K562 (cell line): Measurements from ENCODE around the gene ADAM22. TPM values are rescaled to one million over a fixed set of nuclear protein-coding genes. Genes with fewer than 3 reads are reported as not detected.

Experiments
- ATAC-seq: fragments of 200-7000 bp; cut with Tn5 transposase; 3 replicates; pipeline ENCODE4 v1.9.1; 2020; ENCODE audit warnings: moderate library complexity
- BruUV-seq: library from RNA; stranded (reverse); fragments of 400-500 nt; replicated peaks from 2 replicates; lab custom pipeline; 2021; lab: Mats Ljungman, UMichigan
- CTCF ChIA-PET: fragments of 300-600 bp; formaldehyde crosslinking; extraction: SDS; loops from one replicate; lab custom pipeline; 2021; ENCODE audit warnings: low intra/inter-chr PET ratio; lab: Yijun Ruan, JAX
- POLR2A ChIA-PET: fragments of 300-600, 350-650 bp; sonication (Branson Sonifier 250); formaldehyde crosslinking; extraction: SDS; loops from one replicate; lab custom pipeline; 2021; ENCODE audit warnings: antibody characterized with exemption, inconsistent platforms; lab: Yijun Ruan, JAX
- DNase-seq, 4 experiments: peaks; one replicate each; pipeline versions ENCODE4 v3.0.0 to v3.0.0-alpha.2; 2011 to 2018; ENCODE audit warnings: low spot score in 3 of 4, mixed read lengths in 3 of 4; ENCODE audit errors: extremely low read depth in 1 of 4
- FAIRE-seq: peaks from 2 replicates; lab custom pipeline; 2011; peaks lifted over from hg19 to GRCh38; lab: Jason Lieb, UNC
- H2AFZ ChIP-seq: 2 replicates; pipeline ENCODE4 v1.6.0; 2011; ENCODE audit warnings: low read depth, low read length, control low read depth, inconsistent platforms
- H3K27ac ChIP-seq: fragments of 200-600 bp; 3 replicates; pipeline ENCODE4 v1.8.0; 2011; ENCODE audit warnings: low read depth, mild to moderate bottlenecking, control low read depth, inconsistent platforms, low read length, moderate library complexity, mixed read lengths; ENCODE audit errors: extremely low read depth
- H3K27me3 ChIP-seq, 2 experiments: fragments of 300-600 bp in 1 of 2; 2 replicates in 1 of 2; 3 replicates in 1 of 2; pipeline versions ENCODE4 v1.6.0 to v1.8.0; 2011; ENCODE audit warnings: inconsistent platforms in 2 of 2, low read length in 2 of 2, mild to moderate bottlenecking in 1 of 2, mixed read lengths in 1 of 2, moderate library complexity in 1 of 2; ENCODE audit not compliant: control insufficient read depth in 2 of 2, insufficient read depth in 2 of 2
- H3K36me3 ChIP-seq: fragments of 300-600 bp; 3 replicates; pipeline ENCODE4 v1.8.0; 2011; ENCODE audit warnings: mild to moderate bottlenecking, low read length, inconsistent platforms; ENCODE audit not compliant: control insufficient read depth, insufficient read depth
- H3K4me1 ChIP-seq, 2 experiments: fragments of 200-600 bp in 1 of 2; replicated peaks in 1 of 2; 2 replicates in 1 of 2; 3 replicates in 1 of 2; pipeline versions ENCODE4 v1.5.1 to v1.8.0; 2011; ENCODE audit warnings: inconsistent platforms in 2 of 2, low read length in 2 of 2, mild to moderate bottlenecking in 1 of 2, mixed read lengths in 1 of 2, moderate library complexity in 1 of 2; ENCODE audit not compliant: control insufficient read depth in 2 of 2, insufficient read depth in 2 of 2
- H3K4me2 ChIP-seq: 2 replicates; pipeline ENCODE4 v1.6.1; 2011; ENCODE audit warnings: low read length, control low read depth, inconsistent platforms, mixed read lengths; ENCODE audit not compliant: insufficient read depth
- H3K4me3 ChIP-seq: fragments of 200-600 bp; sonication (generic), shearing (Covaris generic); 2 replicates; pipeline ENCODE4 v1.5.1; 2016; ENCODE audit warnings: control low read depth, inconsistent platforms
- H3K79me2 ChIP-seq: fragments of 200-600 bp; 3 replicates; pipeline ENCODE4 v1.8.0; 2011; ENCODE audit warnings: low read length, inconsistent platforms; ENCODE audit not compliant: control insufficient read depth, insufficient read depth
- H3K9ac ChIP-seq, 2 experiments: 2 replicates each; pipeline versions ENCODE4 v1.6.0 to v1.6.1; 2011; ENCODE audit warnings: low read depth in 2 of 2, low read length in 2 of 2, control low read depth in 1 of 2, inconsistent platforms in 1 of 2, mild to moderate bottlenecking in 1 of 2, mixed read lengths in 1 of 2; ENCODE audit not compliant: insufficient read depth in 1 of 2
- H3K9me1 ChIP-seq: one replicate; pipeline ENCODE4 v1.6.0; 2011; ENCODE audit warnings: inconsistent platforms, mild to moderate bottlenecking, low read length, moderate library complexity; ENCODE audit not compliant: control insufficient read depth, insufficient read depth
- H3K9me3 ChIP-seq: replicated peaks from 2 replicates; pipeline ENCODE4 v1.5.1; 2011; ENCODE audit warnings: low read depth, low read length, inconsistent platforms; ENCODE audit not compliant: control insufficient read depth, insufficient read depth
- H4K20me1 ChIP-seq: replicated peaks from 2 replicates; pipeline ENCODE4 v1.6.1; 2011; ENCODE audit warnings: low read length, inconsistent platforms, mixed read lengths; ENCODE audit not compliant: control insufficient read depth, insufficient read depth
- ATF7 ChIP-seq: fragments of 450-650 bp; IDR thresholded peaks from 2 replicates; pipeline ENCODE4 v1.7.1; 2014; ENCODE audit warnings: mild to moderate bottlenecking, moderate library complexity
- KDM5B ChIP-seq: fragments of 200-600 bp; sonication (generic); IDR thresholded peaks from 2 replicates; pipeline ENCODE4 v1.6.1; 2012; ENCODE audit warnings: low read depth, mild to moderate bottlenecking, moderate library complexity, low read length, control low read depth, inconsistent platforms; ENCODE audit not compliant: insufficient replicate concordance
- MECOM ChIP-seq: fragments of 250-450 bp; sonication (Bioruptor Pico); IDR thresholded peaks from 2 replicates; pipeline ENCODE4 v1.8.0; 2022; ENCODE audit warnings: inconsistent platforms
- RBFOX2 ChIP-seq: fragments of 200-400 bp; formaldehyde crosslinking; IDR thresholded peaks from 2 replicates; pipeline ENCODE4 v1.6.1; 2017; ENCODE audit warnings: low read depth, mild to moderate bottlenecking, low read length, moderate library complexity
- SMARCA5 ChIP-seq: fragments of 450-650 bp; IDR thresholded peaks from 2 replicates; pipeline ENCODE4 v1.6.1; 2016
- SRSF3 ChIP-seq: fragments of 200-400 bp; formaldehyde crosslinking; IDR thresholded peaks from 2 replicates; pipeline ENCODE4 v1.6.1; 2016; ENCODE audit warnings: mild to moderate bottlenecking, low read length, moderate library complexity; ENCODE audit not compliant: insufficient read depth
- YY1 ChIP-seq, 3 experiments: IDR thresholded peaks; 2 replicates each; pipeline ENCODE4 v1.6.1; 2011; ENCODE audit warnings: low read length in 2 of 3, mild to moderate bottlenecking in 2 of 3, moderate library complexity in 2 of 3, borderline replicate concordance in 1 of 3, control low read depth in 1 of 3, low read depth in 1 of 3; ENCODE audit not compliant: insufficient read depth in 3 of 3, insufficient replicate concordance in 2 of 3, control insufficient read depth in 1 of 3, insufficient read length in 1 of 3; ENCODE audit errors: extremely low read depth in 1 of 3
- ZBTB11 ChIP-seq, 3 experiments: fragments of 200-800 bp in 1 of 3; fragments of 250-450 bp in 1 of 3; fragments of 450-650 bp in 1 of 3; sonication (Bioruptor Pico) in 1 of 3; sonication (Bioruptor generic) in 1 of 3; formaldehyde crosslinking in 1 of 3; IDR thresholded peaks; 2 replicates each; pipeline versions ENCODE4 v1.6.1 to v1.8.0; 2016 to 2022; ENCODE audit warnings: mild to moderate bottlenecking in 2 of 3, missing genetic modification characterization in 2 of 3, missing compliant biosample characterization in 1 of 3, moderate library complexity in 1 of 3
- ZKSCAN8 ChIP-seq: fragments of 200-800 bp; sonication (Bioruptor generic); IDR thresholded peaks from 2 replicates; pipeline ENCODE4 v1.6.1; 2016; ENCODE audit warnings: missing genetic modification characterization, missing compliant biosample characterization
- ZNF609 ChIP-seq: sonication (generic); formaldehyde crosslinking; IDR thresholded peaks from 2 replicates; pipeline ENCODE4 v1.8.1; 2023; ENCODE audit warnings: missing genetic modification reagents, mild to moderate bottlenecking, borderline replicate concordance
- ZNF77 ChIP-seq: fragments of 250-450 bp; sonication (Bioruptor Pico); IDR thresholded peaks from 2 replicates; pipeline ENCODE4 v1.5.0; 2020
- ZSCAN29 ChIP-seq: fragments of 450-650 bp; IDR thresholded peaks from 2 replicates; pipeline ENCODE4 v1.6.1; 2017
- in situ Hi-C: fragments of 300-500 bp; cut with MboI; formaldehyde crosslinking; loops from 4 replicates; pipeline ENCODE4 v1.15.0; 2018; ENCODE audit warnings: inconsistent platforms, mixed read lengths
- intact Hi-C: fragments of 100-400 bp; cut with micrococcal nuclease; formaldehyde crosslinking; loops from 2 replicates; pipeline ENCODE4 v1.14.2; 2022
- polyA plus RNA-seq, 8 experiments: library from polyadenylated mRNA; depleted of rRNA in 4 of 8; stranded (reverse) in 5 of 8; unstranded in 3 of 8; fragments of >200 nt; fragmentation: Nextera tagmentation in 2 of 8; fragmentation: Illumina TruSeq in 1 of 8; extraction: Ambion mirVana in 2 of 8; extraction: Trizol in 1 of 8; gene quantifications; 2 replicates each; pipeline versions ENCODE4 v1.2.1 to v1.2.3, GENCODE V29; 2011 to 2014; ENCODE audit warnings: inconsistent platforms in 1 of 8, missing spikeins in 1 of 8
- total RNA-seq, 7 experiments: library from RNA; depleted of rRNA in 6 of 7; stranded (reverse); fragments of >200 nt in 6 of 7; fragmentation: Illumina TruSeq in 2 of 7; extraction: Trizol in 2 of 7; gene quantifications; 2 replicates each; pipeline versions ENCODE4 v1.2.1 to v1.2.3, GENCODE V29; 2011 to 2021; ENCODE audit warnings: low replicate concordance in 1 of 7

Gene ADAM22
- total and polyA plus RNA-seq, 9 of the 15 experiments (the other 6 are each of a cell fraction or from before 2014, with no cell fraction given) = 0.01 to 0.58 (median 0.18) TPM

DNA sequence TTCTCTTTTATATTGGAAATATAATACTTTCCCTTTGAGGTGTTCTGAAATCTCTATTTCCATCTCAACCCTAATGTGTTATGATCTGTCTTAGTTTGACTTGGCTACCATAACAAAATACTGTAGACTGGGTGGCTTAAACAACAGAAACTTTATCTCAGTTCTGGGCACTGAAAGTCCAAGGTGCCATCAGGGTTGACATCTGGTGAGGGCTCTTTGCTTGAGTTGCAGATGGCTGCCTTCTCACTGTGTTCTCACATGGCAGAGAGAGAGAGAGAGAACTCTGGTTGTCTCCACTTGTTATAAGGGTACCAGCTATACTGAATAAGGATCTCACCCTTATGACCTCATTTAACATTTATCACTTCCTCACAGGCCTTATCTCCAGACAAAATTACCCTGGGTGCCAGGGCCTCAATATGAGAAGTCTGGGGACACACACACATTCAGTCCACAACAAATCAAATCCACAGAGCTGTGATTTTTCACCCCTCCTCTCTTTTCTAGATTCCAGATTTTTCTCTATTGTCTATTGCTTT lies 181.3 kb downstream of the ADAM22 start:
- CTCF ChIA-PET = no interaction called here
- TF ChIP-seq ZNF77 (CRISPR knock-in tag) (no peak), RBFOX2 (no peak), ZSCAN29 (no peak), ZKSCAN8 (CRISPR knock-in tag) (no peak), SRSF3 (no peak), KDM5B (no peak), SMARCA5 (no peak), YY1 (IDR thresholded peaks at IDR 0.05; ENCODE audit: borderline replicate concordance in 1 of 3, control insufficient read depth in 1 of 3, extremely low read depth in 1 of 3, insufficient read depth in 3 of 3, insufficient read length in 1 of 3, insufficient replicate concordance in 2 of 3, low read depth in 1 of 3, low read length in 2 of 3) (no peak), MECOM (no peak), ZNF609 (CRISPR knock-in tag) (no peak), ZBTB11 (CRISPR knock-in tag; IDR thresholded peaks at IDR 0.05) (no peak), ATF7 (no peak)

More for the DNA sequence above, 181.3 kb downstream of the ADAM22 start:
- in situ Hi-C loops (loop anchor here (10.0 to 25.0 kb wide), 2 partner anchors 328 to 801 kb away; no protein-coding TSS in a partner anchor), intact Hi-C loops (no loop called here)
- no TSS peak for BruUV-seq
- no peak overlapping the region for H3K4me3 ChIP-seq
- DNase-seq (no peak), ATAC-seq (no peak), FAIRE-seq (no peak)
- no peaks in the 10 kb centered on the region for H3K4me1 ChIP-seq
- no peaks in the 10 kb centered on the region for H3K79me2 ChIP-seq
- H3K9ac ChIP-seq = no peak overlapping the region
- H3K27me3 ChIP-seq = no peaks in the 10 kb centered on the region
- no peaks in the 10 kb centered on the region for H3K36me3 ChIP-seq
- H3K27ac ChIP-seq = no peak overlapping the region
- H3K9me3 ChIP-seq = no peaks in the 10 kb centered on the region
- H4K20me1 ChIP-seq = no peaks in the 10 kb centered on the region
- H3K4me2 ChIP-seq = no peak overlapping the region
- no peak overlapping the region for H2AFZ ChIP-seq
- POLR2A ChIA-PET = no interaction called here
- H3K9me1 ChIP-seq = no peaks in the 10 kb centered on the region
